Uterus (tissue), 4 donors: ENCODE data around the gene KCND3. TPM values are rescaled to one million over a fixed set of nuclear protein-coding genes. Genes with fewer than 3 reads are reported as not detected.

Experiments
- DNase-seq, 2 donors: peaks; one replicate each; pipeline ENCODE4 v3.0.0-alpha.2; 2019 to 2020
- H3K27ac ChIP-seq, 2 donors: fragments of 200-600 bp; sonication (generic); 1 replicate in 1 of 2; 2 replicates in 1 of 2; pipeline ENCODE4 v1.5.1; 2016 to 2018
- H3K27me3 ChIP-seq, 2 donors: fragments of 200-600 bp; sonication (generic); one replicate each; pipeline ENCODE4 v1.5.1; 2018 to 2019; ENCODE audit warnings: control low read depth in 1 of 2
- H3K36me3 ChIP-seq, 2 donors: fragments of 200-600 bp; sonication (generic); one replicate each; pipeline ENCODE4 v1.5.1; 2019; ENCODE audit warnings: control low read depth in 1 of 2
- H3K4me1 ChIP-seq, 2 donors: fragments of 200-600 bp; sonication (generic); one replicate each; pipeline ENCODE4 v1.5.1; 2018 to 2019; ENCODE audit warnings: control low read depth in 1 of 2
- H3K4me3 ChIP-seq, 2 donors: fragments of 200-600 bp; sonication (generic); 1 replicate in 1 of 2; 2 replicates in 1 of 2; pipeline ENCODE4 v1.5.1; 2018 to 2019; ENCODE audit warnings: mild to moderate bottlenecking in 1 of 2
- H3K9me3 ChIP-seq, 2 donors: fragments of 200-600 bp; sonication (generic); one replicate each; pipeline ENCODE4 v1.5.1; 2019; ENCODE audit warnings: control low read depth in 1 of 2
- CTCF ChIP-seq, 4 experiments: fragments of 200-600 bp in 2 of 4; fragments of 450-650 bp in 2 of 4; sonication (generic) in 2 of 4; IDR thresholded peaks; one replicate each; pipeline ENCODE4 v1.5.1; 2016 to 2019; ENCODE audit warnings: antibody characterized with exemption in 4 of 4, mild to moderate bottlenecking in 2 of 4, moderate library complexity in 1 of 4
- POLR2A ChIP-seq, 2 donors: fragments of 450-650 bp; IDR thresholded peaks; one replicate each; pipeline ENCODE4 v1.6.1; 2016; ENCODE audit warnings: antibody characterized with exemption in 2 of 2, mild to moderate bottlenecking in 1 of 2, moderate library complexity in 1 of 2
- intact Hi-C: fragments of 100-400 bp; cut with DNase I; formaldehyde crosslinking; loops from one replicate; pipeline ENCODE4 v1.15.1; 2023; ENCODE audit warnings: low total_unique reads
- total RNA-seq, 4 donors: library from RNA; depleted of rRNA in 3 of 4; stranded (reverse); fragments of >200 nt in 3 of 4; gene quantifications; one replicate each; pipeline versions ENCODE4 v1.1.0 to v1.2.4, GENCODE V29; 2014 to 2023
- donor health status: DM: yes; HTN: yes; CAD: no.

Gene KCND3
- total RNA-seq, 4 donors from 2014 or later: 5.0 to 13.5 (median 7.2) TPM

GRCh38 chr1:111968511-111968910, 21.0 kb downstream of the KCND3 start:
- DNase-seq: no peak
- Histone ChIP-seq H3K4me1 (no peaks in the 10 kb centered on the region), H3K9me3 (no peaks in the 10 kb centered on the region), H3K4me3 (no peak overlapping the region), H3K27ac (peak overlapping the region; percentile 59 to 70), H3K36me3 (no peaks in the 10 kb centered on the region), H3K27me3 (no peaks in the 10 kb centered on the region)
- intact Hi-C loops: no loop called here
- TF ChIP-seq CTCF (IDR thresholded peaks at IDR 0.05): no peak
- TF ChIP-seq POLR2A (IDR thresholded peaks at IDR 0.05): no peak

- Histone ChIP-seq H3K27ac (peak overlapping the region; percentile 59 to 70), H3K27me3 (no peaks in the 10 kb centered on the region), H3K36me3 (no peaks in the 10 kb centered on the region), H3K9me3 (no peaks in the 10 kb centered on the region), H3K4me3 (no peak overlapping the region), H3K4me1 (no peaks in the 10 kb centered on the region)
- intact Hi-C loops: no loop called here
- DNase-seq: peak; percentile 44 to 50
- TF ChIP-seq POLR2A (IDR thresholded peaks at IDR 0.05) (no peak), CTCF (IDR thresholded peaks at IDR 0.05) (no peak)
These were observed 21.6 kb downstream of the KCND3 start for GRCh38 chr1:111967886-111968285.

GRCh38 chr1:111967067-111967690, 22.3 kb downstream of the KCND3 start:
- DNase-seq: no peak
- Histone ChIP-seq H3K4me1 (no peaks in the 10 kb centered on the region), H3K9me3 (no peaks in the 10 kb centered on the region), H3K27ac (peak overlapping the region; percentile 59 to 70), H3K36me3 (no peaks in the 10 kb centered on the region), H3K4me3 (no peak overlapping the region), H3K27me3 (no peaks in the 10 kb centered on the region)
- TF ChIP-seq POLR2A (IDR thresholded peaks at IDR 0.05) (no peak), CTCF (IDR thresholded peaks at IDR 0.05) (no peak)
- intact Hi-C loops: no loop called here

- Histone ChIP-seq H3K36me3 (no peaks in the 10 kb centered on the region), H3K4me3 (no peak overlapping the region), H3K27ac (no peak overlapping the region), H3K4me1 (no peaks in the 10 kb centered on the region), H3K27me3 (no peaks in the 10 kb centered on the region), H3K9me3 (no peaks in the 10 kb centered on the region)
- DNase-seq: no peak
- intact Hi-C loops: no loop called here
- TF ChIP-seq POLR2A (IDR thresholded peaks at IDR 0.05) (no peak), CTCF (IDR thresholded peaks at IDR 0.05) (no peak)
These were observed 23.6 kb downstream of the KCND3 start for GRCh38 chr1:111965781-111966443.

GRCh38 chr1:111963985-111964738, 25.3 kb downstream of the KCND3 start:
- intact Hi-C loops: no loop called here
- Histone ChIP-seq H3K9me3 (no peaks in the 10 kb centered on the region), H3K27ac (no peak overlapping the region), H3K4me1 (no peaks in the 10 kb centered on the region), H3K27me3 (no peaks in the 10 kb centered on the region), H3K4me3 (no peak overlapping the region), H3K36me3 (no peaks in the 10 kb centered on the region)
- TF ChIP-seq CTCF (IDR thresholded peaks at IDR 0.05): no peak
- no peak for TF ChIP-seq POLR2A (IDR thresholded peaks at IDR 0.05)
- no peak for DNase-seq
